GM21529 (cell line): ENCODE data around the gene ZNF316.
"Not testable (repeated sequence)": the region's sequence is repeated elsewhere in the genome, so short reads cannot be mapped to it uniquely, and the experiment has no call there.

ENCODE experiments used
- ATAC-seq: cut with Tn5 transposase; IDR thresholded peaks from one replicate; pipeline ENCODE4 v1.9.1; 2021; ENCODE audit not compliant: unreplicated experiment

ZNF316 gene

DNA sequence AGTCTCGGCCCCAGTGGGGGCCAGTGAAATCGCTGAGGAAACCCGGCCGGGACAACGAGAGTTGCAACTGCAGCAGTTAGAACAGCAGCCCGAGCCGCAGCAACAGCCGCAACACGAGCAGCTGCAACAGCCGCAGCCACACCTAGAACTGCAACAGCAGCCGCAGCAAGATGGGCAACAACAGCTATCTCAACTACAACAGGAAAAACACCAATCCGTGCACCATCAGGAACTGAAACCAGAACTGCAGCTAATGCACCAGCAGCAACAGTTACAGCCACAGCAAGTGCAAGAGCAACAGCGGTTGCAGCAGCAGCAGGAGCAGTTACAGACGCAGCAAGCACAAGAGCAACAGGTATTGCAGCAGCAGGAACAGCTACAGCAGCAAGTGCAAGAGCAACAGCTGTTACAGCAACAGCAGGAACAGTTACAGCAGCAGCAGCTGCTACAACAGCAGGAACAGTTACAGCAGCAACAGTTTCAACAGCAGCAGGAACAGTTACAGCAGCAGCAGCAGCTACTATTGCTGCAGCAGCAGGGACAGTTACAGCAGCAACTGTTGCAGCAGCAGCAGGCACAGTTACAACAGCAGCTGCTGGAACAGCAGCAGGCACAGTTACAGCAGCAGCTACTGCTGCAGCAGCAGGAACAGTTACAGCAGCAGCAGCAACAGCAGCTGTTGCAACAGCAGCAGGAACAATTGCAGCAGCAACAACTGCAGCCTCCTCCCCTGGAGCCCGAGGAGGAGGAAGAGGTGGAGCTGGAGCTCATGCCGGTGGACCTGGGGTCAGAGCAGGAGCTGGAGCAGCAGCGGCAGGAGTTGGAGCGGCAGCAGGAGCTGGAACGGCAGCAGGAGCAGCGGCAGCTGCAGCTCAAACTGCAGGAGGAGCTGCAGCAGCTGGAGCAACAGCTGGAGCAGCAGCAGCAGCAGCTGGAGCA, 15.7 kb upstream of the ZNF316 start:
- ATAC-seq = no peak

DNA sequence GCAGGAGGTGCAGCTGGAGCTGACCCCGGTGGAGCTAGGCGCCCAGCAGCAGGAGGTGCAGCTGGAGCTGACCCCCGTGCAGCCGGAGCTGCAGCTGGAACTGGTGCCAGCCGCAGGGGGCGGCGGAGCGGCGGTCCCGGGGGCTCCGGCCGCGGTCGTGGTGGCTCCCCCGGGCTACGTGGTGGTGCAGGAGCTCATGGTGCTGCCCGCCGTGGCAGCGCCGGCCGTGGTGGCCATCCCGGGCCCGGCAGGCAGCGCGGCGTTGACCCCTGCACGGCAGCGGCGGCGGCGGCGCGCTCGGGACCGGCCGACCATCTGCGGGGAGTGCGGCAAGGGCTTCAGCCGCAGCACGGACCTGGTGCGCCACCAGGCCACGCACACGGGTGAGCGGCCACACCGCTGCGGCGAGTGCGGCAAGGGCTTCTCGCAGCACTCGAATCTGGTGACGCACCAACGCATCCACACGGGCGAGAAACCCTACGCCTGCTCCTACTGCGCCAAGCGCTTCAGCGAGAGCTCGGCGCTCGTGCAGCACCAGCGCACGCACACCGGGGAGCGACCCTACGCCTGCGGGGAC, 14.9 kb upstream of the ZNF316 start:
- no peak for ATAC-seq

DNA sequence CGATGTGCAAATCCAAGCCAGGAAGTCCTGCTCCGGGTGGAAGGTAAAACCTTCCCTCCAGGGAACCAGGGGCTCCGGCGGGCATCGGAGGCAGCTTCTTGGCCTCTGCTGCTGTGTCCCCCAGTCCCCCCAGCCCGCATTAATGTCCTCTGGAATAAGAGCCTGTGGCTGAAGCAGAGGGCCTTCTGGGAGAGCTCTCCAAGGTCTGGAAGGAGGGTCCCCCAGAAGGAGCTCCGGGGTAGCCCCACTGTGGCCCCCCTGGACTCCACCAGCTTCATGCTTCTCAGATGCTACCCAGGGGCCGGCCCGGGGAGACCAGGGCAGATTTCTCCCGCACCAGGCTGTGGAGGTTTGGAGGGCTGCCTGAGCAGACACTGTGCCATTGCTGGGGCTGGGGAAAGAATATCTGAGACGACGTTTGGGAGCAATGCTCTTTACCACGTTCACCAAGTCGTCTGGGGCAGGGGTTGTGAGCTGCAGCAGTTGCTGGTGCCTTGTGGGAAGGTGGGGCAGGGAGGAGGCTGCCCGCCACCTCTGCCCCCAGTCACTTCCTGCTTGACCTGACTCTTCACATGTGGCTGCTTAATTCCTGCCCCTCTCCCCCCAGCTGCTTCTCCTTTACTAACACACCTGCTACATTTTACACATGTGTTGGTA, 13.4 kb upstream of the ZNF316 start:
- ATAC-seq = no peak

DNA sequence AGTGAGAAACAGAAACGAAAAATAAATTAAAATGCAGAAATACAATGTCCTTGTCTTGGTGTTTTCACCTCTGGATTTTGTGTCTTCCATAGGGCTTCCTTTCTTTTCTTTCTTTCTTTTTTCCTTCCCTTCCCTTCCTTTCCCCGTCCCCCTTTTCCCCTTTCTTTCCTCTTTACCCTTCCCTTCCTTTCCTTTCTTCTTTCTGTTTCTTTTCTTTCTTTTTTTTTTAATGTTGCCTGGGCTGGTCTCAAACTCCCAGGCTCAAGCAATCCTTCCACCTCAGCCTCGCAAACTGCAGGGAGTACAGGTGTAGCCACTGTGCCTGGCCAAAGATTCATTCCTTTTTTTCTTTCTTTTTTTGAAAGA, 12.9 kb upstream of the ZNF316 start:
- ATAC-seq = no peak

DNA sequence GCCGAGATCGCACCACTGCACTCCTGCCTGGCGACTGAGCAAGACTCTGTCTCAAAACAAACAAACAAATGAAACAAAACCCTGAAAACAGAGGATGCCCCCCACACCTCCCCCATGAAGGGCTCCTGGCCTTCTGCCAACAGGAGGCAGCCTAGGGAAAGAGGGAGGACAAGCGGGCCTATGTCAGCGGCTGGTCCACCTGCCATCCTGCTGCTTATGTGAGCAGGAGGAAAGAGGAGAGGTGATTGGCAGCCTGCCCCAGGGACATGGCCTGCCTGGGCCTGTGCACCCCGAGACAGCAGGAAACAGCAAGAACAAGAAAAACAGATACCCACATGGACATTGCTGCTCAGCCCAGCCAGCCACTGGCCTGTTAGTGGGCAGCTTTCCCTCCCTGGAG, 9.1 kb upstream of the ZNF316 start:
- ATAC-seq = no peak

GRCh38 chr7:6630007-6630849, 6.9 kb upstream of the ZNF316 start:
- ATAC-seq = no peak

GRCh38 chr7:6631605-6632004, 5.5 kb upstream of the ZNF316 start:
- no peak for ATAC-seq

DNA sequence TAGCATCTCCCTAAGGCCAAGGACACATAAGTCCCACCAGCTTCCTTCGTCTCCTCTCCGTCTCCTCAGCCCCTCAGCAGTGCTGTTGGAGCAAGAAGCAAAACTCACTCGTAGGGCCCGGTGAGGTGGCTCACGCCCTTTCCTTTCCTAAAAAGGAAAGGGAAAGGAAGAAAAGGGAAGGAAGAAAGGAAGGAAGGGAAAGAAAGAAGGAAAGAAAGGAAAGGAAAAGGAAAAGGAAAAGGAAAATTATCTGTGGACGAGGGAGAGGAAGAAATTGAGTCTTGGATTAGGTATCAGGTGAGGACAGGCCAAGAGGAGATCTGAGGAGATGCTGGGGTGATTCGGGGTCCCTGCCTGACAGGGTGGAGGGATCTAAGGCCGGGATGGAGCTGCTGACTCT, 3.1 kb upstream of the ZNF316 start:
- no peak for ATAC-seq

GRCh38 chr7:6634971-6635370, 2.1 kb upstream of the ZNF316 start:
- not testable (repeated sequence) for ATAC-seq

GRCh38 chr7:6637544-6638229, 569 bp downstream of the ZNF316 start:
- peak; percentile 84 for ATAC-seq

DNA sequence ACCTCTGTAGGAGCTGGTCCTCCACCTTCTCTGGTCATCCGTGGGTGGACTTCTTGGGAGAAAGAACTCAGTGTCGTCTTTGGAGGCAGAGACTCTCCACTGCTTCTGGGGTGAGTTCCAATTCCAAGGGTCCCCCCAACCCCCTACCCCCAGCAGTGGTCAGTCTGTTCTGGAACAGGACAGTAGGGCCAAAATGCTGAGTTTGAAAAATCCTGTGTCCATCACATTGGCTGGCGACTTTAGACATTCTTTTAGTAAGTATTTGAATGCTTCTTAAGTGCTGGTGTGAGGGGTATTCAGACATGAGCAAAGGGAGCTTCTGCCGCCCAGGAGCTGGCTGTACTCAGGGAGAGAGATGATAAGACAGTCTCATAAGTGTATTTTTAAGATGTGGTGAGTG, 1.9 kb downstream of the ZNF316 start:
- ATAC-seq = no peak

DNA sequence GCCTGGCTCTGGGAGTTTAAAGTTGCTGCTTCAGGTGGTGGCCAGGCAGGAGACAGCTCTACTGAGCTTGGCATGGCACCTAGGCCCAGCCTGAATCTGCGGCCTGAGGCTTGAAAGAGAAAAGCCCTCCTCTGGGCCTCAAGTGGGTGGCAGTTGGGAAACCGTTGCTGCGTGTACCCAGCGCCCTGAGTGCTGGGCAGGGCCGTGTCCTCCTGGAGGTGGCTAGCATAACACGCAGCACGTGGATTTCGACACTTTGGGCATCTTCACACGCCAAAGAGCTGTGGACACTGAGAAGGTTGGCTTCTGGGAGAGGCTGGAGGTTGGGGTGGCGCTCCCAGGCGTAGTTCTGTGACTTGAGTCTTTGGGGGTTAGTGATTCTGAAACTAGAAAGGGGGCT, 2.5 kb downstream of the ZNF316 start:
- no peak for ATAC-seq

DNA sequence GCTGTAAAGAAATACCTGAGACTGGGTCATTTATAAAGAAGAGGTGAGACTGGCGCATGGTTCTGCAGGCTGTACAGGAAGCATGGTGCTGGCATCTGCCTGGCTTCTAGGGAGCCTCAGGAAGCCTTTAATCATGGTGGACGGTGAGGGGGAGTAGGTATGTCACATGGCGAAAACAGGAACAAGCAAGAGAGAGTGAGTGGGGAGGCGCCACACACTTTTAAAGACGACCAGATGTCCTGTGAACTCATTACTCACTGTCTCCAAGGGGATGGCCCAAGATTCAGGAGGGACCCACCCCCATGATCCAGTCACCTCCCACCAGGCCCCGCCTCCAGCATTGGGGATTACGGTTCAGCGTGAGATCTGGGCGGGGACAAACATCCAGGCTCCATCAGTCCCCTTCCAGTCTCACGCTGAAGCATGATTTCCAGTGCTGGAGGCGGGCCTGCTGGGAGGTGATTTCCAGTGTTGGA, 3.2 kb downstream of the ZNF316 start:
- ATAC-seq = no peak

GRCh38 chr7:6641305-6642035, 4.4 kb downstream of the ZNF316 start:
- no peak for ATAC-seq

DNA sequence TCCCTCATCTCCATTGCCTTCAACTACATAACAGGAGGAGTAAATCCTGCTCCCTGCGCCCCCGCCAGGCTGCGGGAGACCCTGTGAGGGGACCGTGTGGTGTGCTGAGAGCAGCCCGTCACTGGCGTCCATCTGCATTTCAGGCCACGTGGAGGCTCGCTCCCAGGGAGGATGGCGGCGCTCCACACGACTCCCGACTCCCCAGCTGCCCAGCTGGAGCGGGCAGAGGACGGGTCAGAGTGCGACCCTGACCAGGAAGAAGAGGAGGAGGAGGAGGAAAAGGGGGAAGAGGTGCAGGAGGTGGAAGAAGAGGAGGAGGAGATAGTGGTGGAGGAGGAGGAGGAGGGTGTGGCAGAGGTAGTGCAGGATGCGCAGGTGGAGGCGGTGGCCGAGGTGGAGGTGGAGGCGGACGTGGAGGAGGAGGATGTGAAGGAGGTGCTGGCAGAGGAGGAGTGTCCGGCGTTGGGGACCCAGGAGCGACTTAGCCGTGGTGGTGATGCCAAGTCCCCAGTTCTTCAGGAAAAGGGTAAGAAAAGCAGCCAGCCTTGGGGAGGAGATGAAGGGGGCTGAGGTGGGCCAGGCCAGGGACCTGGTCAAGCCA, 5.2 kb downstream of the ZNF316 start:
- ATAC-seq = no peak

- ATAC-seq = no peak
Observed at GRCh38 chr7:6642861-6643640, 5.9 kb downstream of the ZNF316 start.

DNA sequence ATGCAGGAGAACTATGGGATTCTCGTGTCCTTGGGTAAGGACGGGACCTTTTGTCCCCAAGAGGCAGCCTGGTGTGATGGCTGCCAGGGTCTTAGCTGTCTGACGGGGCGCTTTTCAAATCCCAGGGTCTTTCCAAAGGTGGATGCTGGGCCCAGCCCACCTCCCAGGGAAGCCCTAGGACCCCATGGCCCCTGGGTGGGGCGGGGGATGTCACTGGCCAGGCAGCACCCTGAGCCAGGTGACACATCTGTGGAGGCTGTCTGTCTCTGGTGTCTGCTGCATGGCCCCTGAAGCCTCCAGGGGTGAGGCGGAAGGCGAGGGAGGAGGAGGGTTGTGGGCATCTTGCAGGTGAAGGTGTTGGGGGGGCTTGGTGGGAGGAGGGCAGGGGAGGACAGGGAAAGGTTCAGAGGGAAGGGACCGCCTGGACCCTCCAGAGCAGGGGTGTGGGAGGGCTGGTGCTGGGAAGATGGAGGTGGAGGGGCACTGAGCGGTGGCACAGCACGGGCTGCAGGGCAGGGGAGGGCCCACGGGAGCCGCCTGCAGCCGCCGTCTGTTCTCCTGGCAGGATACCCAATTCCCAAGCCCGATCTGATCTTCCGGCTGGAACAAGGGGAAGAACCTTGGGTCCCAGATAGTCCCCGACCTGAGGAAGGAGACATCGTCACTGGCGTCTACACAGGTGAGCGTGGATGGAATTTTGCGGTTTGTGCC, 7.0 kb downstream of the ZNF316 start:
- ATAC-seq = no peak

DNA sequence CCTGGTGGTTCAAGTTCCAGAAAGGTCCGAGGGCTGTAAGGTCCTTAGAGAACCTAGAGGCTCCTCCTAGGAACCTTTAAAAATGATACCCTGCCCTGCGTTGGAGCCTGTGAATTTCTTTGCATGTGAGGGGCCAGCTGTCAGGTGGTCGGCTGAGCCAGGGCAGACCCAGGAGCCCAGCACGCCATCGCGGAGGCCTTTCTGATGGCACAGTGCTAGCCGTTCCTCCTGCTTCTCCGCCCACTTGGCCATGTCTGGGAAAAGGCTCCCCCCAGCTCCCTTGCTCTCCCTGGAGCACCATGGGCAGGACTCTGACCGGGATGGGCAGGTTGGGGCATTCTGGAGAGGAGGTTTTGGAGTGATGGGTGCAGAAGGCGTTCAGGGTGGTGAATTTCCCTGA, 7.6 kb downstream of the ZNF316 start:
- ATAC-seq = no peak
